ENCODE measurements around the gene MEI1. TPM values are rescaled to one million over a fixed set of nuclear protein-coding genes. Genes with fewer than 3 reads are reported as not detected.

The MEI1 gene
- total RNA-seq, 2 experiments from 2014 or later: 27.7 to 28.4 TPM

DNA sequence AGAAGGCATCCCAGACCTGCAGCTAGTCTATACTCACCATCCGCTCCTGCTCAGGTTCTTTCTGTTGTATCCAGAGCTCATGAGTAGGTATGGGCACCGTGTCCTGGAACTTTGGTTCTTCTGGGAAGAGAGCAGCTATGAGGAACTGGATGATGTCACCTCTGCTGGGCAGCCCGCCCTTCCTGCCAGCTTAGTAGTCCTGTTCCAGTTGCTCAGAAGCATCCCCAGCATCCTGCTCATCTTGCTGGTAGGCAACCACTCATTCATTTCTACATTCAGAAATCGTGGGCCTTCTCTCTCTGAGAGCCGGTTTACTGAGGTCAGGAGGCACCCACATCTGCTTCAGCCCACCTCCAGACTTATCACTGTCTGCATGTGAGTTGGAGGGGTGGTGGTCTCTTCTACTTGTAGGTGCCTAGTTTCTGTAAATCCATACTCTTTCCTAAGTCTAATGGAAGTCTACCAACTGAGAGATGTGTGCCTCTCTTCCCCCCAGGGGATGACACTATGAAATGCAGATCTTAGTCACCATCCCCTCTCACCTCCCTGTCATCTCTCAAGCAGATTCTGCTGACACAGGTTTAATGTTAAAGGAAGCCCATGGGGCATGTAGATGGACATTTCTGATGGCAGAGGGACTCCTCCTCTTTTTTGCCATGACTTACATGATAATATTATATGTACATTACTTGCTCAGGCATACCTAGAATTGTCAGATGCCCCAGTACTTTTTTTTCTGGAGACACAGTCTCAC, 71.6 kb downstream of the MEI1 start:
- Mint-ChIP-seq H3K27ac (no peak overlapping the region), H3K27me3 (no peaks in the 10 kb centered on the region), H3K36me3 (ENCODE audit: low read depth) (no peaks in the 10 kb centered on the region), H3K4me3 (no peak overlapping the region), H3K4me1 (ENCODE audit: low read depth) (peaks cover 5% of the 10 kb centered on the region), H3K9me3 (no peaks in the 10 kb centered on the region)
- intact Hi-C loops (cut with micrococcal nuclease): no loop called here
- TF ChIP-seq, protein P1, sequence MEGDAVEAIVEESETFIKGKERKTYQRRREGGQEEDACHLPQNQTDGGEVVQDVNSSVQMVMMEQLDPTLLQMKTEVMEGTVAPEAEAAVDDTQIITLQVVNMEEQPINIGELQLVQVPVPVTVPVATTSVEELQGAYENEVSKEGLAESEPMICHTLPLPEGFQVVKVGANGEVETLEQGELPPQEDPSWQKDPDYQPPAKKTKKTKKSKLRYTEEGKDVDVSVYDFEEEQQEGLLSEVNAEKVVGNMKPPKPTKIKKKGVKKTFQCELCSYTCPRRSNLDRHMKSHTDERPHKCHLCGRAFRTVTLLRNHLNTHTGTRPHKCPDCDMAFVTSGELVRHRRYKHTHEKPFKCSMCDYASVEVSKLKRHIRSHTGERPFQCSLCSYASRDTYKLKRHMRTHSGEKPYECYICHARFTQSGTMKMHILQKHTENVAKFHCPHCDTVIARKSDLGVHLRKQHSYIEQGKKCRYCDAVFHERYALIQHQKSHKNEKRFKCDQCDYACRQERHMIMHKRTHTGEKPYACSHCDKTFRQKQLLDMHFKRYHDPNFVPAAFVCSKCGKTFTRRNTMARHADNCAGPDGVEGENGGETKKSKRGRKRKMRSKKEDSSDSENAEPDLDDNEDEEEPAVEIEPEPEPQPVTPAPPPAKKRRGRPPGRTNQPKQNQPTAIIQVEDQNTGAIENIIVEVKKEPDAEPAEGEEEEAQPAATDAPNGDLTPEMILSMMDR (IDR thresholded peaks at IDR 0.05): no peak
- DNase-seq: no peak
- ChIA-PET CTCF (interaction anchor here (1.0 to 1.5 kb wide), 3 partner anchors 10 to 73 kb away, joined by 4 to 8 read pairs (median 6); no protein-coding TSS in a partner anchor), POLR2A (interaction anchor here (1.0 kb wide), 1 partner anchor 29 kb away, joined by 3 read pairs; no protein-coding TSS in a partner anchor)
- ATAC-seq: no peak

DNA sequence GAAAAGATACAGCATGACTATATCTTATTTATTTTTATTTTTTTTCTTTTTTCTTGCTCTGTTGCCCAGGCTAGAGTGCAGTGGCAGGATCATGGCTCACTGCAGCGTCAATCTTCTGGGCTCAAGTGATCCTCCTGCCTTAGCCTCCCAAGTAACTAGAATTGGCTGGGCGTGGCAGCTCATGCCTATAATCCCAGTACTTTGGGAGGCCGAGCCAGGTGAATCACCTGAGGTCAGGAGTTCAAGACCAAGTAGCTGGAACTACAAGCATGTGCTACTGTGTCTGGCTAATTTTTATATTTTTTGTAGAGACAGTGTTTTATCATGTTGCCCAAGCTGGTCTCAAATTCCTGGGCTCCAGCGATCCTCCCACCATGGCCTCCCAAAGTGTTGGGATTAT, 72.9 kb downstream of the MEI1 start:
- CTCF ChIA-PET: interaction anchor here (1.1 to 4.0 kb wide), 3 partner anchors 9 to 75 kb away, joined by 3 to 21 read pairs (median 4); no protein-coding TSS in a partner anchor
- Mint-ChIP-seq H3K9me3 (no peaks in the 10 kb centered on the region), H3K4me3 (no peak overlapping the region), H3K27ac (no peak overlapping the region), H3K36me3 (ENCODE audit: low read depth) (no peaks in the 10 kb centered on the region), H3K4me1 (ENCODE audit: low read depth) (peaks cover 8% of the 10 kb centered on the region), H3K27me3 (no peaks in the 10 kb centered on the region)
- TF ChIP-seq, protein P1 (IDR thresholded peaks at IDR 0.05): no peak
- DNase-seq (no peak), ATAC-seq (no peak)
- intact Hi-C loops (cut with micrococcal nuclease): no loop called here
- POLR2A ChIA-PET: interaction anchor here (0.6 to 1.4 kb wide), 3 partner anchors 9 to 75 kb away, joined by 4 to 5 read pairs (median 4); no protein-coding TSS in a partner anchor

DNA sequence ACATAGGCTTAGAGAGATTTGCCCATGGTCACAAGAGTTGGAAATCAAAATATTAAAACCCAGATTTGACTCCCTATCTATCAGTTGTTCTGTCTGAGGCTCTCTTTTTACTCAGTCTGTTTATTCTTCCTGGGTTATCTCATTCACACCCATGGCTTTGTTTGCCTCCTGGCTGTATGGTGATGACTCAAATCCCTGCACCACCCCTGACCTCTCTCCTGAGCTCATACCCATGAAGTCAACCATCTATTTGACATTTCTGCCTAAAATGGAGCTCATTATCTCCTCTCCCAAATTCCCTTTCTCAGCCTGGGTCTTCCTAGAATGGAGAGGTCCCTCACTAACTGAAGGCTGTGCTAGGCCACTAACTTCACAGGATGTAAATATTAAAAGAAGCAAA, 73.3 kb downstream of the MEI1 start:
- Mint-ChIP-seq H3K36me3 (ENCODE audit: low read depth) (no peaks in the 10 kb centered on the region), H3K27ac (no peak overlapping the region), H3K4me1 (ENCODE audit: low read depth) (peaks cover 8% of the 10 kb centered on the region), H3K9me3 (no peaks in the 10 kb centered on the region), H3K27me3 (no peaks in the 10 kb centered on the region), H3K4me3 (no peak overlapping the region)
- ChIA-PET POLR2A (interaction anchor here (0.9 to 1.4 kb wide), 2 partner anchors 9 to 75 kb away, joined by 4 to 5 read pairs; no protein-coding TSS in a partner anchor), CTCF (interaction anchor here (1.1 to 4.0 kb wide), 3 partner anchors 9 to 75 kb away, joined by 3 to 21 read pairs (median 4); no protein-coding TSS in a partner anchor)
- ATAC-seq: peak; percentile 30
- intact Hi-C loops (cut with micrococcal nuclease): no loop called here
- no peak for DNase-seq
- TF ChIP-seq, protein P1 (IDR thresholded peaks at IDR 0.05): no peak

DNA sequence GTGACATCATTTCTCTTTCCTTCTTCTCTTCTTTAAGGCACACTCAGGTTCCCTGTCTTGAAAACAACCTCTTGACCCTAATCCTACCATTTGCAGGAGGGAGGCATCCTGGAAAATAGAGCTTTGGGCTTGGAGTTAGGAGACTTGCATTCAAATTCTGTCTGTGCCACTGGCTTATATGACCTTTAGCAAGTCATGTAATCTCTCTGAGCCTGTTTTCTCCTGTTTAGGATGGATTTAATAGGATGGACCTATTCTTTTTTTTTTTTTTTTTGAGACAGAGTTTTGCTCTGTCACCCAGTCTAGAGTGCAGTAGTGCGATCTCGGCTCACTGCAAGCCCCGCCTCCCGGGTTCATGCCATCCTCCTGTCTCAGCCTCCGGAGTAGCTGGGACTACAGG, 76.0 kb downstream of the MEI1 start:
- ChIA-PET POLR2A (interaction anchor here (1.5 kb wide), 1 partner anchor 25 kb away, joined by 4 read pairs; the partner anchor contains the start of gene CCDC134), CTCF (interaction anchor here (2.0 to 4.0 kb wide), 2 partner anchors 29 to 78 kb away, joined by 5 to 21 read pairs; no protein-coding TSS in a partner anchor)
- H3K36me3 Mint-ChIP-seq (ENCODE audit: low read depth): no peaks in the 10 kb centered on the region
- DNase-seq (no peak), ATAC-seq (no peak)
- no peaks in the 10 kb centered on the region for H3K9me3 Mint-ChIP-seq
- no peak overlapping the region for H3K27ac Mint-ChIP-seq
- no peak overlapping the region for H3K4me3 Mint-ChIP-seq
- peaks cover 20% of the 10 kb centered on the region for H3K4me1 Mint-ChIP-seq (ENCODE audit: low read depth)
- TF ChIP-seq, protein P1 (IDR thresholded peaks at IDR 0.05): no peak
- no peaks in the 10 kb centered on the region for H3K27me3 Mint-ChIP-seq
- intact Hi-C loops (cut with micrococcal nuclease): no loop called here

GRCh38 chr22:41775976-41776375, 76.7 kb downstream of the MEI1 start:
- Mint-ChIP-seq H3K4me1 (ENCODE audit: low read depth) (peaks cover 24% of the 10 kb centered on the region), H3K27ac (no peak overlapping the region), H3K4me3 (no peak overlapping the region), H3K27me3 (no peaks in the 10 kb centered on the region), H3K36me3 (ENCODE audit: low read depth) (no peaks in the 10 kb centered on the region), H3K9me3 (no peaks in the 10 kb centered on the region)
- no peak for ATAC-seq
- DNase-seq: no peak
- ChIA-PET CTCF (interaction anchor here (2.0 to 4.0 kb wide), 2 partner anchors 29 to 79 kb away, joined by 5 to 21 read pairs; no protein-coding TSS in a partner anchor), POLR2A (interaction anchor here (1.1 kb wide), 1 partner anchor 15 kb away, joined by 3 read pairs; no protein-coding TSS in a partner anchor)
- TF ChIP-seq, protein P1 (IDR thresholded peaks at IDR 0.05): no peak
- intact Hi-C loops (cut with micrococcal nuclease): no loop called here

Measured in activated CD8-positive, alpha-beta T cell treated with anti-CD3 and anti-CD28 coated beads for 36 hours (primary cell).